ENCODE results near the gene KRTAP5-11.
"Not testable (repeated sequence)": the region's sequence is repeated elsewhere in the genome, so short reads cannot be mapped to it uniquely, and the experiment has no call there.

The KRTAP5-11 gene

DNA sequence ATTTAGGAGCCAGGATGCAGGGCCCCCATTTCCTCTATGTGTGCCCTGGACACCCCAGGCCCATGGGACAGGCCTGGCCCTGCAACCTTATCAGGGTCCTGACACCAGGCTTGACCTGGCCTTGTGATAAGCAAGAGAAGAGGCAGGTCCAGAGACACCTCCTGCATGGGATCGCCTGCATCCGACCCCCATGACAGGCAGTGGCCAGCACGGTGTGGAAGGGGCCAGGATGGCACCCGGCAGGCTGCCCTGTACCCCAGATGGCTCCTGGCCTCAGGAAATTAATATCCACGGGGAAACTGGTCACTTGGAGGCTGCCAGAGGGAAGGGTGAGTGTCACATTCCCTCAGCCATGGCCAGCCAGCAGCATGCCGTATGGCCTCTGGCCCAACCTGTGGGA is 27.7 kb downstream of the KRTAP5-11 start:
- no peak for DNase-seq

DNA sequence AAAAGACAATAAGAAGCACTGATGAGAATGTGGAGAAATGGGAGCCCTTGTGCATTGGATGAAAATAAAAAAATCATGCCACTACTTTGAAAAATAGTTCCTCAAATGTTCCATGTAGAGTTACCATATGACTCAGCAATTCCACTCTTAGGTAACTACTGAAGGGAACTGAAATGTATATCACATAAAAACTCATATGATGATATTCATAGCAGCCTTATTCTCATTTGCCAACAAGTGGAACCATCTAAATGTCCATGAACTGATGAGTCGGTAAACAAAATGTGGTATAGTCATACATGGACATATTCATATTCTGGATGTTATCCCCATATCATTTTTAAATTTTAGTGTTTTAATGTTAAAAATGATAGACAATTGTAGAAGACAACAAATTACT is 31.0 kb downstream of the KRTAP5-11 start:
- DNase-seq: no peak

DNA sequence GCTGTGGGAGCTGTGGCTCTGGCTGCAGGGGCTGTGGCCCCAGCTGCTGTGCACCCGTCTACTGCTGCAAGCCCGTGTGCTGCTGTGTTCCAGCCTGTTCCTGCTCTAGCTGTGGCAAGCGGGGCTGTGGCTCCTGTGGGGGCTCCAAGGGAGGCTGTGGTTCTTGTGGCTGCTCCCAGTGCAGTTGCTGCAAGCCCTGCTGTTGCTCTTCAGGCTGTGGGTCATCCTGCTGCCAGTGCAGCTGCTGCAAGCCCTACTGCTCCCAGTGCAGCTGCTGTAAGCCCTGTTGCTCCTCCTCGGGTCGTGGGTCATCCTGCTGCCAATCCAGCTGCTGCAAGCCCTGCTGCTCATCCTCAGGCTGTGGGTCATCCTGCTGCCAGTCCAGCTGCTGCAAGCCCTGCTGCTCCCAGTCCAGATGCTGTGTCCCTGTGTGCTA is 33.9 kb downstream of the KRTAP5-11 start:
- DNase-seq: no peak

DNA sequence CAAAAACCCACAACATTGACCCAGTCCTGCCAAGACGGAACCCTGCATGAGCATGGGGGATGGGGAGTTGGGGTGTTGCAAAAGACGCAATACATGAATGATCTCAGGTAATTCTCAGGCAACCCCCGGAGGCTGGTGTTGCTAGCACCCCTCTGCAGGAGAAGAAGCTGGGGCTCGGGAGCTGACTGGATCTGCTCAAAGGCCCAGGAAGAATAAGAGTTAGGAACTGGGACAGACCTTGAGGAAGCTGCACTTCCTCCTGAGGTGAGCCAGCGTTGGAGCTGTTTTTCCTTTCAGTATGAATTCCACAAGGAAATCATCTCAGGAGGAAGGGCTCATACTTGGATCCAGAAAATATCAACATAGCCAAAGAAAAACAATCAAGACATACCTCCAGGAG is 34.6 kb downstream of the KRTAP5-11 start, which contains the start of gene KRTAP5-9:
Gene KRTAP5-9, plus strand, starts transcription at position 301 of the 400 bp plus-strand sequence. CDS start 238 bp downstream, outside the sequence.
- no peak for DNase-seq

DNA sequence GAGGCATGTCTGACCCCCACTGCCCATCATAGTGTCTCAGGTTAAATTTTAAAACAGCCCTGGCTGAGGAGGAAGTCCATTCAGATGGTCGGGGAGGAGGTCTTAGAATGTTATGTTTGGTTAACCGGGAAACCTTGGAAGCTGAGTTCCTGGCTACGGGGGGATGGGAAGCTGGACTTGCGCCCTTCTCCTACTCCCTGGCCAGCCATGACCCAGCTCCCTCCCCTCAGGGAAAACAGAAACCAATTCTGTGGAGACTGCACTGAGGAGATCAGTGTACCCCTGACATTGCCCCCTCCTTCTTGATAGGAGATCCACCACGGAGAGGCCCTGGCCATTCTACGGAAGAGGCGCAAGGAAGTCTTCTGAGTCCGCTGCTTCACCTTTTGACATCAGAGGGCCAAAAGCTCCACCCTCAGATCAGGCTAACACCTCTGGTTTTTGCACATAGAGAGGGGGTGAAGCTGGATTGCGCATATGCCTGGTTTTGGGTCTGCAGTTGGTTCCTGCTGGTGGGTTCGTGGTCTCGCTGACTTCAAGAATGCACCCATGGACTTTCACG is 37.2 kb downstream of the KRTAP5-11 start:
- DNase-seq: no peak

DNA sequence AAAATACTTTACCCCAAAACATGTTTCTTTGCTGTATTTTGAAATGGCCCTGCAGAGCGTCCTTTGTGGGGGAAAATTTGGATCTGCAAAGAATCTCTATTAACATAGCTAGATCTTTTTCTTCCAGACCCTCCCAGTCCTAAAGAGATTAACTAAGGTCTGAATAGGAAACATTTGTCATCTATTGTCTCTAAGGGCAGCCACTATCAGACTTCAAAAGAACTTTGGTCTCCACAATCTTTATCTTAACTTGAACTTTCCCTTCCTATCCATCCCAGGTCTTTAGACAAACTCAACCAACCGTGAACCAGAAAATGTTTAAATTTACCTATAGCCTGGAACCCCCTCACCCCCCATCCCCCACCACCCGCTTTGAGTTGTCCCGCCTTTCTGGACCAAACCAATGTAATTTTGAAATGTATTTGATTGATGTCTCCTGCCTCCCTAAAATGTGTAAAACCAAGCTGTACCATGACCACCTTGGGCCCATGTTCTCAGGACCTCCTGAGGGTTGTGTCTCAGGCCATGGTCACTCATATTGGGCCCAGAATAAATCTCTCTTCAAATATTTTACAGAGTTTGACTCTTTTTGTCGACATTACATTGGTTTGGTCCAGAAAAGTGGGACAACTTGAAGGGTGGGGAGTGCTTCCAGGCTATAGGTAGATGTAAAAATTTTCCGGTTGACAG is 38.0 kb downstream of the KRTAP5-11 start:
- no peak for DNase-seq

DNA sequence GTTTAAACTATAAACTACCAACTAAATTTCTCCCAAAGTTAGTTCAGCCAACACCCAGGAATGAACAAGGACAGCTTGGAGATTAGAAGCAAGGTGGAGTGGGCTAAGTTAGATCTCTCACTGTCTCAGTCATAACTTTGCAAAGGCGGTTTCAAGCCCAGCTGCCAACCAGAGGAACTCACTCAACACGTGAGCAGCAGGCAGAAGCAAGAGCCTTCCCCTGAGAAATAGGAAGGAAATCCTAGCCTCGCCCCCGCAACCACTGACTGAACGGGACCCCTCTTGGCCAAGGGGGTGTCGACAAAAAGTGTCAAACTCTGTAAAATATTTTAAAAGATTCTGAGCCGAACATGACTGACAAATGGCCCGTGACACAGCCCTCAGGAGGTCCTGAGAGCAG is 38.8 kb downstream of the KRTAP5-11 start:
- DNase-seq: no peak

DNA sequence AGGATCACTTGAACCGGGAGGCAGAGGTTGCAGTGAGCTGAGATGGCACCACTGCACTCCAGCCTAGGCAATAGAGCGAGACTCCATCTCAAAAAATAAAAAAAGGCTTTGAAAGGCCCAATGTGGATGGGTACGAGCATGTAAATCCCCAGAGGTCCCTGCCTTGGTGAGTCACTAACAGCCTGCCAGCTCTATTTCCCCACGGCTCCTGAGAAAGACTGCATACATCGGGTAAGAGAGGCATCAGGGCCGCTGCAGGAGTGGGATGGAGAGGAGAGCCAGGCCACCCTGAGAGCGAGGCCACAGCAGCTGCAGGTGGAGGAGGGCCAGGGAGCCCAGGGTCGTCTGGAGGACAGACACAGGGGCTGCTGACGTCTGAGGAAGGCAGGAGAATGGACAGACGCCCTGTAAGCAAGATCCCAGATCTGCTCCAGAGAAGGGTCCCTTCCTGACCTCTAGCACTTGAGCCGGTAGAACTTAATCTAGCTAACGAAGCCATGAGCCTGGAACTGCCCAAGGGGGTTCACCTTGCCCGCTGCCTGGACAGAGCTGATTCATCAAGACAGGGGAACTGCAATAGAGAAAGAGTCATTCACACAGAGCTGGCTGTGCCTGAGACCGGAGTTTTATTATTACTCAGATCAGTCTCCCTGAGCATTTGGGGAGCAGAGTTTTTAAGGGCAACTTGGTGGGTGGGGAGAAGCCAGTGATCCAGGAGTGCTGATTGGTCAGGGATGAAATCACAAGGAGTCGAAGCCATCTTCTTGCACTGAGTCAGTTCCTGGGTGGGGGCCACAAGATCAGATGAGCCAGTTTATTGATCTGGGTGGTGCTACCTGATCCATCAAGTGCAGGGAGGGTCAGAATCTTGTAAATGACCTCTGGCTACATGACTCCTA is 39.5 kb downstream of the KRTAP5-11 start:
- no peak for DNase-seq

DNA sequence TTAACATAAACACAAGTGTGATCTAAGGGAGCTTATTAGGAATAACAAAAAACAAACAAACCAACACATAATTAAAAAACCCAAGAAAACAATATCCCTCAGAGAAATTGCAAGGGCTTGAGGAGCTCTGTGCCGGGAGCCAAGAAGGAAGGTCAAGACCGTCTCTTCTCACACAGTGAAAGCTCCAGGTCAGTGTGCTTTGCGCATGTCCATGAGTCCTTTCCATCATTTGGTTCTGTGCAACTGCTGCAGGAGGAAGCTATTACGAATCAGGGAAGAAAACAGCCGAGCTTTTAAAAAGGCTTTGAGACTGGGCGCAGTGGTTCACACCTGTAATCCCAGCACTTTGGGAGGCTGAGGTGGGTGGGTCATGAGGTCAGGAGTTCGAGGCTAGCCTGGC is 40.3 kb downstream of the KRTAP5-11 start:
- DNase-seq: no peak

DNA sequence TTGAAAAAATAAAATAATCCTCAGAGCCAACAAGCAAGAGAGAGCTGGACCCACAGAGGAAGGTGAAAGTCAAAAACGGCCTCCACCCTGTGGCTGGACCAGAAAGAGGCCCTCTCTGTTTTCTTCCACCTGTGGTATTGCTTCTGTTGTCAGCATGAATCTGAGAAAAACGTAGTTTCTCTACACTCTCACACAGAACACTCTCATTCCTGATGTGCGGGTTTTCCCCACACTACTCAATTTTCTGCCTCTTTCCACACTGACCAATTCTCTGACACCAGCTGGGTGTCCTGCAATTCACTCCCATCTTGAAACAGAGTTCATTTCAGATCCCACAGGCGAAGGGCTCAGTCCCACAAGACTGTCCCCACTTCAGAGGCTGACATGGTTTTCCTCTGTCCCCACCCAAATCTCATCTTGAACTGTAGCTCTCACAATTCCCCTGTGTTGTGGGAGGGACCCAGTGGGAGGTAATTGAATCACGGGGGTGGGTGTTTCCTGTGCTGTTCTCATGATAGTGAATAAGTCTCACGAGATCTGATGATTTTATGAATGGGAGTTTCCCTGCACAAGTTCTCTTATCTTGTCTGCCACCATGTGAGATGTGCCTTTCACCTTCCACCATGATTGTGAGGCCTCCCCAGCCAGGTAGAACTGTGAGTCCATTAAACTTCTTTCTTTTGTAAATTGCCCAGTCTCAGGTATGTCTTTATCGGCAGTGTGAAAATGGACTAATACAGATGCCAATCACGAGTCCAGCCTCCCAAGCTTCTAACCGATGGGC is 42.0 kb downstream of the KRTAP5-11 start:
- DNase-seq: not testable (repeated sequence)

DNA sequence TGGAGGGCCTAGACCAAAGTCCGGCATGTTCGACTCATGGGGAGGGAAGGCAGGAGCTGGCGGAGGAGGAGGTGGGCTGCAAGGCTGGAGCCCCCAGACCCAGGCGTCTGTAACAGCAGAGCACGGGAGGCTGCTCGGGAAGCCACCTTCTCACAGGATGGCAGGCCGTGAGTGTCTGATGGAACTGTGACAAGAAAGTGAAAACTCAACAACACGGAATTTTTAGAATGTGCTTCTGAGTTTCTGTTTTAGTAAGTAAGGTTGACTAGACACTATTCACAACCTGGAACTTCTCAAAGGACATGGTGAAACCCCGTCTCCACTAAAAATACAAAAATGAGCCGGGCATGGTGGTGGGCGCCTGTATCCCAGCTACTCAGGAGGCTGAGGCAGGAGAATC is 42.7 kb downstream of the KRTAP5-11 start:
- not testable (repeated sequence) for DNase-seq

DNA sequence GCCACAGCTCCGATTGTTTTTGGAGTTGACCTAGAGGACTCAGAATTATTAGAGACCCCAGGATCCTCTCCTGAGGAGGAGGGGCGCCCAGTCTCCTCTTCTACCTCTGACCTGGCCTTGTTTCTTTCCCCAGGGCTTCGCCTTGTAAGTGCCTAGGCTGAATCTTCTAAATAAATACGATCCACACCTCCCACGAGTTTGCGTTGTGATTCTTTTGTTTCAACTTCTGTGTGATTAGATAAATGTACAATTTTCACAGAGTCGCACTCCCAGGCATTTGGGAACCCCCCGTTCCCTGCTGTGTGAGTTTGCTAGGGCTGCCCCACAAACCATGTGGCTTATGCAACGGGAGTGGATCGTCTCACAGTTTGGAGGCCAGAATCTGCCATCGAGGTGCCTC is 43.7 kb downstream of the KRTAP5-11 start:
- no peak for DNase-seq

DNA sequence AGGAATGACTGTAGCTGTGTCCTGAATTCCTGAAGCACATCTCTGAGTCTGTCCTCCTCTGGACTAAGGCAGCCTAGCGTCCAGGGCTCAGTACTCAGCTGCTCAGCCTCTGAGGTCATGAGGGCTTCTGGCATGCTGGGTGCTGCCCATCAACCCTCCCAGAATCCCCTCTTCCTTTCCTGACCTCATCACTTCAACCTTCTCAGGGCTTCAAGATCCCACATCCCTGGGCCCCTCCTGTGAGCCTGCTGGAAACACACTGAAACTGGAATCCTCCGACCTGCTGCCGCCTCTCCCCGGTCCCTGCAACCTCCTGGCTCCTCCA is 44.0 kb downstream of the KRTAP5-11 start:
- no peak for DNase-seq

DNA sequence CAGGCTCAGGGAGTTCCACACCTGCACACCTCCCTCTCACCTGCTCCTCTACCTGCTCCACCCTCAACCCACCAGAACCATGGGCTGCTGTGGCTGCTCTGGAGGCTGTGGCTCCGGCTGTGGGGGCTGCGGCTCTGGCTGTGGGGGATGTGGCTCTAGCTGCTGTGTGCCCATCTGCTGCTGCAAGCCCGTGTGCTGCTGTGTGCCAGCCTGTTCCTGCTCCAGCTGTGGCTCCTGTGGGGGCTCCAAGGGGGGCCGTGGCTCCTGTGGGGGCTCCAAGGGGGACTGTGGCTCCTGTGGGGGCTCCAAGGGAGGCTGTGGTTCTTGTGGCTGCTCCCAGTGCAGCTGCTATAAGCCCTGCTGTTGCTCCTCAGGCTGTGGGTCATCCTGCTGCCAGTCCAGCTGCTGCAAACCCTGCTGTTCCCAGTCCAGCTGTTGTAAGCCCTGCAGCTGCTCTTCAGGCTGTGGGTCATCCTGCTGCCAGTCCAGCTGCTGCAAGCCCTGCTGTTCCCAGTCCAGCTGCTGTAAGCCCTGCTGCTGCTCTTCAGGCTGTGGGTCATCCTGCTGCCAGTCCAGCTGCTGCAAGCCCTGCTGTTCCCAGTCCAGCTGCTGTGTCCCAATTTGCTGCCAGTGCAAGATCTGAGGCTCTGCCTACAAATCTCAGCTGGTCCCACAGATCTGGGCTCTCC is 44.6 kb downstream of the KRTAP5-11 start, which contains the start of gene KRTAP5-8:
Gene KRTAP5-8, plus strand, starts transcription at position 49 of the 689 bp plus-strand sequence. Its CDS starts 31 bp downstream, at position 80.
- DNase-seq: not testable (repeated sequence)

DNA sequence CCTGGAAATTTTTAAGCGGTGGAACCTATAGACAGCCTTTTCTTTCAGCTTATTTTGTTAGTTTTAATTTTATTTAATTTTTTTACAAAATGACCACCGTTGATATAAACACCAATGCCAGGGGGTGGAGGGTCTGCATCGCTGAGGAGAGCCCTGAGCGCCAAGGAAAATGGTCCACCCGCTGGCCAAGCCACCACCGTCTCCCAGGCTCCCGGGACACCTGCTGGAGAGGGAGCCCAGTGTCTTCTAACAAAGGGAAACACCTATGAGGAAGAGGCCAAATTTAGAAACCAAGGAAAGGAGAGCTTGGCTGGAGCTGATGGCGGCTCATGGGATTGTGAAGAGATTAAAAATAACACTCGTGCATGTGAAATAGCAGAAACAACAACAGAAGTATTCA is 45.1 kb downstream of the KRTAP5-11 start:
- DNase-seq: no peak

DNA sequence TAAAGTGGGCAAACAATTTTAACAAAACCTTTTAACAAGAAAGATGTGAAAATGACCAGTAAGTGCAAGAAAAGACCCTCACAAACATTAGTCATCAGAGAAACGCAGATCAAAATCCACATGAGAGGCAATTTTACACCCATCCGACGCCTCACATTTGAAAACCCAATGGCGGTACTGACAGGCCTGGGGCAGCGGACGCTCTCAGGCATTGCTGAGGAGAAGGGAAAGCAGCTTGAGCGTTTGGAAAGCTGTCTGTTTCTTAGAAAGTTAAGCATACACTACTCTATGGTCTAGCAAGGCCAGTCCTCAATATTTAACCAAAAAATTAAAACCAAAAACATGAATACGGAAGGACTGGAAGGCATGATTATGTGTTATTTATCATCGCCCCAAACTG is 46.9 kb downstream of the KRTAP5-11 start:
- DNase-seq: no peak

DNA sequence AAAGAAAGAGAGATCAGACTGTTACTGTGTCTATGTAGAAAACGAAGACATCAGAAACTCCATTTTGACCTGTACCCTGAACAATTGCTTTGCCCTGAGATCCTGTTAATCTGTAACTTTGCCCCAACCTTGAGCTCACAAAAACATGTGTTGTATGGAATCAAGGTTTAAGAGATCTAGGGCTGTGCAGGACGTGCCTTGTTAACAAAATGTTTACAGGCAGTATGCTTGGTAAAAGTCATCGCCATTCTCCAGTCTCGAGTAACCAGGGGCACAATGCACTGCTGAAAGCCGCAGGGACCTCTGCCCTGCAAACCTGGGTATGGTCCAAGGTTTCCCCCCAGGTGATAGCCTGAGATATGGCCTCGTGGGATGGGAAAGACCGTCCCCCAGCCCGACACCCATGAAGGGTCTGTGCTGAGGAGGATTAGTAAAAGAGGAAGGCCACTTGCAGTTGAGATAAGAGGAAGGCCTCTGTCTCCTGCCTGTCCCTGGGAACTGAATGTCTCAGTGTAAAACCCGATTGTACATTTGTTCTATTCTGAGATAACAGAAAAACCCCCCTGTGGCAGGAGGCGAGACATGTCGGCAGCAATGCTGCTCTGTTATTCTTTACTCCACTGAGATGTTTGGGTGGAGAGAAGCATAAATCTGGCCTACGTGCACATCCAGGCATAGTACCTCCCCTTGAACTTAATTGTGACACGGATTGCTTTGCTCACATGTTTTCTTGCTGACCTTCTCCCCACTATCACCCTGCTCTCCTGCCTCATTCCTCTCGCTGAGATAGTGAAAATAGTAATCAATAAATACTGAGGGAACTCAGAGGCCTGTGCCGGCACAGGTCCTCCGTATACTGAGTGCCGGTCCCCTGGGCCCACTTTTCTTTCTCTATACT is 47.7 kb downstream of the KRTAP5-11 start:
- not testable (repeated sequence) for DNase-seq

DNA sequence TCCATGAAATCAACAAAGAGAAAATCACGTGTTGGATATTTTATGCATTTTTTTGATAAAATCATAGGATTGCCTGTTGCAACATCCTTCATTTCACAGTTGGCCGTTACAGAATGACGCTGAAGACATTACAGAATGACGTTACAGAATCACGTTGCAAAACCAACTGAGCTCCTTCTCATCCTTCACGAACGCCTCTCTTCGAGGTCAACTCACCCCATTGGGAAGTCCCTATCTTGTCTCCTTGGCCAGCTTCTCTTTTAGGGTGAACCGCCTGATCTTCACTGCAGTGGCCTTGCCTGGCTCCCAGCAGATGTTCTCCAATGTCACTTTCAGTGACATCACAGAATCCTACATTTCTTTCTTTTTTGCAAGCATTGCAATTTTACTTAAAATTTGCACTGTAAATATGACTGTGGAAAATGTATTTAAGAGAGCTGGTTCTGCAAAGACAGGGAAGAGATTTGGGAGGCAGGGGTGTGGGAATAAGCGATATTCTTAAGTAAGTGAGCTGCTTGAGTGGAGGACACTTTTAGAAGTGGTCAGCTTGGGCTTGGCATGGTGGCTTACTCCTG is 50.6 kb downstream of the KRTAP5-11 start:
- no peak for DNase-seq

All from NCI-H2171 (cell line).